Adrenal gland (tissue), 5 donors: ENCODE measurements around the gene KRTAP4-12.

Experiments used
- CTCF ChIP-seq, 6 experiments: fragments of 450-650 bp in 4 of 6; fragments of 200-600 bp in 2 of 6; sonication (generic) in 1 of 6; IDR thresholded peaks; 1 replicate in 5 of 6; 2 replicates in 1 of 6; pipeline versions ENCODE4 v1.5.1 to v1.8.0; 2016 to 2021; ENCODE audit warnings: antibody characterized with exemption in 6 of 6, mild to moderate bottlenecking in 2 of 6, moderate library complexity in 1 of 6
- POLR2A ChIP-seq, 2 donors: fragments of 450-650 bp; IDR thresholded peaks; one replicate each; pipeline ENCODE4 v1.6.1; 2017; ENCODE audit warnings: antibody characterized with exemption in 2 of 2, mild to moderate bottlenecking in 2 of 2, moderate library complexity in 1 of 2
- donor health status: DM: no; HTN: no; CAD: no.

DNA sequence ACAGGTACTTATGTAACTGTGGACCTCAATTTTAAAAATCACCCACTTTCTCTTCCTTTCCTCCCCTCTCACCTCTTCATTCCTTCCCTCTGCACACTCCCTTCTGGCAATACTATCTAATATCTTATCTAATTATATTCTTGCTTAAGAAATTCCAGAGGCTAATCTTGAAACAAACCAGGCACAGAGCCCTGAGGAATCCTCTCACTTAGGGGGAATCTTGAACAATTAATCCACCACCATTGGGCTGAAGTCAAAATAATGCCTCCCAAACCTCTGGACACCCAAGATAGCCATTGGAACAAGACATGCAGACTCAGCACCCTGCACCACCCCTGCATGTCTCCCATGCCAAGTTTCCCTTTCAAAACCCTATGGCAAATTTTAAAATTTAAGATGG is 17.4 kb upstream of the KRTAP4-12 start:
- TF ChIP-seq CTCF (IDR thresholded peaks at IDR 0.05) = no peak
- TF ChIP-seq POLR2A (IDR thresholded peaks at IDR 0.05) = no peak
